Gastroesophageal sphincter (tissue), 3 donors: ENCODE measurements around the gene STMN3.

ENCODE experiments used
- EP300 ChIP-seq: sonication (generic); formaldehyde crosslinking; IDR thresholded peaks from one replicate; pipeline ENCODE4 v1.6.1; 2017; ENCODE audit warnings: antibody characterized with exemption, mild to moderate bottlenecking
- POLR2A ChIP-seq, 2 donors: fragments of 450-650 bp; IDR thresholded peaks; one replicate each; pipeline ENCODE4 v1.6.1; 2017; ENCODE audit warnings: antibody characterized with exemption in 2 of 2, mild to moderate bottlenecking in 2 of 2, moderate library complexity in 1 of 2
- POLR2AphosphoS5 ChIP-seq: sonication (generic); formaldehyde crosslinking; IDR thresholded peaks from one replicate; pipeline ENCODE4 v1.6.1; 2017; ENCODE audit warnings: antibody characterized with exemption
- TF ChIP-seq, protein P1 (sequence below), 4 experiments: fragments of 200-600 bp in 2 of 4; fragments of 450-650 bp in 2 of 4; sonication (generic) in 1 of 4; IDR thresholded peaks; one replicate each; pipeline ENCODE4 v1.5.1; 2017 to 2019; ENCODE audit warnings: antibody characterized with exemption in 4 of 4, mild to moderate bottlenecking in 2 of 4, moderate library complexity in 2 of 4

DNA sequence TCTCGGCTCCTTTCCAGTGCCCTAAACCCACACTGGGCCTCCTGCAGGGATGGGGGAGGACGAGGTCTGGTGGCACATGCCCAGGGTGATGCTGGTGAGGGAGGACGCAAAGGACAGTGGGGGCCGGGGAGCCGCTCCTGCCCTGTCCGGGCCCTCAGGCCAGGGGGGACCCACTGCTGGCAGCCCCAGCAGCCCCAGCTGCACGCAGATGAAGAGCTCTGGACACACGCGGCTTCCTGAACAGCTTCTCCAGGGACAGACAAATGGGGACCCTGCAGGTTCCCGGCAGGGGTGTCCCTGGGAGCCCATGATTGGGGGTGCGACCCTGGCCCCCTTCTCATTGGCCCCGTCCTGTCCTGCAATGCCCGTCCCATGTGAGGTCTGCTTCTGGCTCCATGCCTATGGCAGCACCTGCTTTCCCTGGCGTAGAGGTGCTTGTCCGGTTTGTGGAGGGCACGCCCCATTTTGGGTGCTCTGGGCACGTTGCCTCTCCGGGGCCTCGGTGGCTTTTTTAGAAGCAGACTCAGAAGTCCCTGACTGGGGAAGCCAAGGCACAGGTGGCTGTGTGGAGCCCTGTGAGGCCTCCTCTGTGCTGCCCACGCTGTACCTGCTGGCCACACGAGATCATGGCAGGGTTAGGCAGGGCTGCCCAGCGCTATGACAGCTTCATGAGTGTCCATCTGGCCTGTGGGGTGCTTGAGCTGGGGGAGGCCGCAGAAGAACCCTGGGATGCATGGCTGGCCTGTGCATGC lies 27.8 kb upstream of the STMN3 start:
- no peak for TF ChIP-seq POLR2A (IDR thresholded peaks at IDR 0.05)
- TF ChIP-seq, protein P1, sequence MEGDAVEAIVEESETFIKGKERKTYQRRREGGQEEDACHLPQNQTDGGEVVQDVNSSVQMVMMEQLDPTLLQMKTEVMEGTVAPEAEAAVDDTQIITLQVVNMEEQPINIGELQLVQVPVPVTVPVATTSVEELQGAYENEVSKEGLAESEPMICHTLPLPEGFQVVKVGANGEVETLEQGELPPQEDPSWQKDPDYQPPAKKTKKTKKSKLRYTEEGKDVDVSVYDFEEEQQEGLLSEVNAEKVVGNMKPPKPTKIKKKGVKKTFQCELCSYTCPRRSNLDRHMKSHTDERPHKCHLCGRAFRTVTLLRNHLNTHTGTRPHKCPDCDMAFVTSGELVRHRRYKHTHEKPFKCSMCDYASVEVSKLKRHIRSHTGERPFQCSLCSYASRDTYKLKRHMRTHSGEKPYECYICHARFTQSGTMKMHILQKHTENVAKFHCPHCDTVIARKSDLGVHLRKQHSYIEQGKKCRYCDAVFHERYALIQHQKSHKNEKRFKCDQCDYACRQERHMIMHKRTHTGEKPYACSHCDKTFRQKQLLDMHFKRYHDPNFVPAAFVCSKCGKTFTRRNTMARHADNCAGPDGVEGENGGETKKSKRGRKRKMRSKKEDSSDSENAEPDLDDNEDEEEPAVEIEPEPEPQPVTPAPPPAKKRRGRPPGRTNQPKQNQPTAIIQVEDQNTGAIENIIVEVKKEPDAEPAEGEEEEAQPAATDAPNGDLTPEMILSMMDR (IDR thresholded peaks at IDR 0.05) = no peak
- no peak for TF ChIP-seq POLR2AphosphoS5
- no peak for TF ChIP-seq EP300
